ENCODE measurements around the gene RELN.

RELN gene

DNA sequence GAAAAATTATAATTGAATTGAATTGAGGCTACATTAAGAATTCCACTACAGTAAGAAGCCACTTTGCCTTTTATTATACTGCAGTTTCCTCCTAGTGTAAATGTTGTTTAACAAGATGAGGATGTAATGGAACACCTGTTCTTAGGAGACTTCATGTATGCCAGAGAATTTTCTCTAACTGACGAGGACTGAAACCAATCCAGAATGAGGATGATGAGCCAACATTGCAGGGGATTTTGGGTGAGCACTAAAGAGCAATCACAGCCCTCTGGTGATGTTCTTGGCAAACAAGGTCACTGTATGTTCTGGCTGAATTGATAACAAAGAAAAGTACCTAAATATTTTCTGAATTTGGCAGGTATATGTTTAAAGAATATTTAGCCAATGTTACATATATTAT lies 60.9 kb downstream of the RELN start:
- Histone ChIP-seq H3K4me1 (ENCODE audit: control insufficient read depth in 2 of 2, insufficient read depth in 2 of 2, low read length in 2 of 2) (no peaks in the 10 kb centered on the region), H3K27ac (ENCODE audit: low read depth in 2 of 2, low read length in 2 of 2) (no peak overlapping the region), H3K9me3 (ENCODE audit: control insufficient read depth in 2 of 2, low read length in 2 of 2) (no peaks in the 10 kb centered on the region), H3K9ac (ENCODE audit: low read depth in 1 of 2, low read length in 2 of 2) (no peak overlapping the region), H3K4me3 (ENCODE audit: low read length in 2 of 2) (no peak overlapping the region), H3K36me3 (ENCODE audit: control insufficient read depth in 2 of 2, insufficient read depth in 2 of 2, low read length in 2 of 2) (no peaks in the 10 kb centered on the region), H3K27me3 (ENCODE audit: control insufficient read depth in 2 of 2, insufficient read depth in 2 of 2, low read length in 2 of 2) (no peaks in the 10 kb centered on the region)

- Histone ChIP-seq H3K27me3 (ENCODE audit: control insufficient read depth in 2 of 2, insufficient read depth in 2 of 2, low read length in 2 of 2) (no peaks in the 10 kb centered on the region), H3K27ac (ENCODE audit: low read depth in 2 of 2, low read length in 2 of 2) (no peak overlapping the region), H3K4me1 (ENCODE audit: control insufficient read depth in 2 of 2, insufficient read depth in 2 of 2, low read length in 2 of 2) (no peaks in the 10 kb centered on the region)
Measured at GRCh38 chr7:103924184-103924583, 65.3 kb downstream of the RELN start.

GRCh38 chr7:103922407-103922806 lies 67.1 kb downstream of the RELN start:
- Histone ChIP-seq H3K9me3 (ENCODE audit: control insufficient read depth in 2 of 2, low read length in 2 of 2) (no peaks in the 10 kb centered on the region), H3K36me3 (ENCODE audit: control insufficient read depth in 2 of 2, insufficient read depth in 2 of 2, low read length in 2 of 2) (no peaks in the 10 kb centered on the region), H3K27ac (ENCODE audit: low read depth in 2 of 2, low read length in 2 of 2) (no peak overlapping the region), H3K4me3 (ENCODE audit: low read length in 2 of 2) (no peak overlapping the region), H3K4me1 (ENCODE audit: control insufficient read depth in 2 of 2, insufficient read depth in 2 of 2, low read length in 2 of 2) (no peaks in the 10 kb centered on the region), H3K9ac (ENCODE audit: low read depth in 1 of 2, low read length in 2 of 2) (no peak overlapping the region), H3K27me3 (ENCODE audit: control insufficient read depth in 2 of 2, insufficient read depth in 2 of 2, low read length in 2 of 2) (no peaks in the 10 kb centered on the region)

More at GRCh38 chr7:103924184-103924583, 65.3 kb downstream of the RELN start:
- Histone ChIP-seq H3K9ac (ENCODE audit: low read depth in 1 of 2, low read length in 2 of 2) (no peak overlapping the region), H3K36me3 (ENCODE audit: control insufficient read depth in 2 of 2, insufficient read depth in 2 of 2, low read length in 2 of 2) (no peaks in the 10 kb centered on the region), H3K9me3 (ENCODE audit: control insufficient read depth in 2 of 2, low read length in 2 of 2) (no peaks in the 10 kb centered on the region), H3K4me3 (ENCODE audit: low read length in 2 of 2) (no peak overlapping the region)

DNA sequence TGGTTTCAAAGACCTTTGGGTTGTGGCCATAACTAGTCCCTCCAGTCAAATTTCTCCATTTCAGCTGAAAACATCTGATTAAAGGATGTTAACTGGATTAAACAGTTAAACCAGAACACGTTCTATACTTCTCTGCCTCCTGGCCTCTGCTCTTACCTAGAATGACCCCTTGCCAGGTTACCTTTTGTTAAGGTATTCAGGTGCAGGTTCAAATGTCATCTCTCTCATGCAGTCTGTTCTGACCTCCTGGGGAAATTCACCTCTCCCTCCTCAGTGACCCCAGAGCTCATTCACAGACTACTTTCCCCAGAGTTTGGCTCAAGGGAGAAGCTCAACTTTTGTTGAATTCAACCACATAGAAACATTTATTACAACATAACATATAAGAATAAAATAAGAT lies 67.8 kb downstream of the RELN start:
- Histone ChIP-seq H3K9me3 (ENCODE audit: control insufficient read depth in 2 of 2, low read length in 2 of 2) (no peaks in the 10 kb centered on the region), H3K27me3 (ENCODE audit: control insufficient read depth in 2 of 2, insufficient read depth in 2 of 2, low read length in 2 of 2) (no peaks in the 10 kb centered on the region), H3K4me1 (ENCODE audit: control insufficient read depth in 2 of 2, insufficient read depth in 2 of 2, low read length in 2 of 2) (no peaks in the 10 kb centered on the region), H3K27ac (ENCODE audit: low read depth in 2 of 2, low read length in 2 of 2) (no peak overlapping the region), H3K4me3 (ENCODE audit: low read length in 2 of 2) (no peak overlapping the region), H3K9ac (ENCODE audit: low read depth in 1 of 2, low read length in 2 of 2) (no peak overlapping the region), H3K36me3 (ENCODE audit: control insufficient read depth in 2 of 2, insufficient read depth in 2 of 2, low read length in 2 of 2) (no peaks in the 10 kb centered on the region)

DNA sequence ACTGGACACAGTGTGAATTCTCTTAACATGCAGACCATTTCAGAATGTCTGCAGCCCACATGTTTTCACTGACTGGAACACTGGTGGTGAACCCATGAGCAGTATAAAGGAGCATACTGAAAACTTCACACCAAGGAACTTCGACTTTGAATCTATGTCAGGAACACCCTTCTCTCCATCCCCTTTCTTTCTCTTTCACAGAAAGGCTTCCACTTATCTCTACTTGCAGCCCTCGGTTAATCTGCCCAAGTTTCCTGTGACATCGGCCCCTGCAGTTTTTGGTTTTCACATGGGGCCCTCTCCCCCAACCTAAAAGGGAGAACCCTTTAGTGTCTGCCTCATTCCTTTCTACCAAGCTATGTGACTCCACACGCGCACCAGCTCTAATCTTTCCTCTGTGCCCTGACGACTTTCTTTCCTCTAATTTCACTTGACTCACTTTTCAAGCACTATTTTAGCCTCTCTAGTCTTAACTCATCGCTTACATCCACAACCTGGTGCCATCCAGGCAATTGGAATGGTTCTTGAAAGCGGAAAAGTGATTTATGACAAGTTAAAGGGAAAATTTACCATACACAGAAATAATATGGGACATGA lies 70.1 kb downstream of the RELN start:
- no peak overlapping the region for H3K27ac ChIP-seq (ENCODE audit: low read depth in 2 of 2, low read length in 2 of 2)
- no peak overlapping the region for H3K4me3 ChIP-seq (ENCODE audit: low read length in 2 of 2)
- H3K36me3 ChIP-seq (ENCODE audit: control insufficient read depth in 2 of 2, insufficient read depth in 2 of 2, low read length in 2 of 2) = no peaks in the 10 kb centered on the region
- H3K27me3 ChIP-seq (ENCODE audit: control insufficient read depth in 2 of 2, insufficient read depth in 2 of 2, low read length in 2 of 2) = no peaks in the 10 kb centered on the region
- H3K9ac ChIP-seq (ENCODE audit: low read depth in 1 of 2, low read length in 2 of 2) = no peak overlapping the region
- no peaks in the 10 kb centered on the region for H3K4me1 ChIP-seq (ENCODE audit: control insufficient read depth in 2 of 2, insufficient read depth in 2 of 2, low read length in 2 of 2)
- H3K9me3 ChIP-seq (ENCODE audit: control insufficient read depth in 2 of 2, low read length in 2 of 2) = no peaks in the 10 kb centered on the region

DNA sequence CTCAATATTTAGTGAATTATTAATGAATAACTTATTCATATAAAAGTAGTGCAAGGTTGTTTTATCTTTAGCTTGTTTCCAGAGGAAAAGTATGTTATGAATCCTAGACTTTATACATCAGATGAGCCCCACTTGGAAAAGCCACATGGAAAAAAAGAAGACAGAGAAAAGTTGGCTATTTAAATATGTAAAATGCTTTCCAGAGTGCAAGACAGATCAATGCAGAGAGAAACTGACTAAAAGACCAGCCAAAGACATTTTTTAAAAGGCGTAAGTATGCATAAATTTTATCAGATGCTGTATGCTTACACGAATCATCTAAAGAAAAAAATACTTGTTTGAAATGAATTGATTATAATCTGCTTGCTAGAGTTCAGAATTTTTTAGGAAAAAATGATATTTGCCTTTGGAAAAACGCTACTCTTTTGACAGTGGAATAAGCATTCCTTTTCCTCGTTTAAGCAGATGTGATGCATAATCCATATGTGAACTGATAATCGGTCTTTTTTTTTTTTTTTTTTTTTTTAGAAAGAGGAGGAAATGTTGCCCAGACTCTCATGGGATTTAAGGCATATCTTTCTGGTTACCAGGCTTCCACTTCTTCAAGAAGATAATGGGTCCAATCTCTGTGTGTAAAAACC lies 70.7 kb downstream of the RELN start:
- Histone ChIP-seq H3K9ac (ENCODE audit: low read depth in 1 of 2, low read length in 2 of 2) (no peak overlapping the region), H3K4me3 (ENCODE audit: low read length in 2 of 2) (no peak overlapping the region), H3K36me3 (ENCODE audit: control insufficient read depth in 2 of 2, insufficient read depth in 2 of 2, low read length in 2 of 2) (no peaks in the 10 kb centered on the region), H3K27me3 (ENCODE audit: control insufficient read depth in 2 of 2, insufficient read depth in 2 of 2, low read length in 2 of 2) (no peaks in the 10 kb centered on the region), H3K4me1 (ENCODE audit: control insufficient read depth in 2 of 2, insufficient read depth in 2 of 2, low read length in 2 of 2) (no peaks in the 10 kb centered on the region), H3K27ac (ENCODE audit: low read depth in 2 of 2, low read length in 2 of 2) (no peak overlapping the region), H3K9me3 (ENCODE audit: control insufficient read depth in 2 of 2, low read length in 2 of 2) (no peaks in the 10 kb centered on the region)

DNA sequence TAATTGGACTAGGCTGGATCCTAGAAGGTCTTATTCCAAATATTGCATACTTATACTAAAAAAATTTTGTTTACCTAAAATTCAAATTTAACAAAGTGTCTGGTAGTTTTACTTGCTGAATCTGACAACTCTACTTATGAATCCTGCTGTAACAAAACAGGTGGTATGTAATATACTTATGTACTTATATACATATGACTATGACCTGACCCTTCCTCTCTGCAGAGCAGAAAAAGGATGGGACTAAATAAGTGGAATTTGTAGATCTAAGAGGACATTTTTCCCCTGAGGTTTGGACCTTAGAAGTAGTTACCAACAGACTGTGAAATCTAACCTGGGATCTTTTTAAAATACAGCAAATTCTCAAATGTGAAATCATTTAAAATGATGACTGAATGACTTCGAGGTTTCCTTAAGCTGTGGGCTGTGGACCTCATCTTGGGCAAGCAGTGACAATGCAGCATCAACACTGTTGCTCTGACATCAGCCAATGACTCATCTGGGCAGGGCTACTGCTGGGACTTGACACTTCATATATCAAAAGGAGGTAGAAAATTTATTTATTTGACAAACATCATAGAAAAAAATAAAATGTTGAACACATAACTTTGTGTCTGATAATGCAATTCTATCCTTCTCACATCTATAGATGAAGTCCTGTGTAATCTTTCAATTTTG lies 73.6 kb downstream of the RELN start:
- no peaks in the 10 kb centered on the region for H3K4me1 ChIP-seq (ENCODE audit: control insufficient read depth in 2 of 2, insufficient read depth in 2 of 2, low read length in 2 of 2)
- no peak overlapping the region for H3K27ac ChIP-seq (ENCODE audit: low read depth in 2 of 2, low read length in 2 of 2)
- H3K9me3 ChIP-seq (ENCODE audit: control insufficient read depth in 2 of 2, low read length in 2 of 2) = no peaks in the 10 kb centered on the region
- no peaks in the 10 kb centered on the region for H3K36me3 ChIP-seq (ENCODE audit: control insufficient read depth in 2 of 2, insufficient read depth in 2 of 2, low read length in 2 of 2)
- H3K9ac ChIP-seq (ENCODE audit: low read depth in 1 of 2, low read length in 2 of 2) = no peak overlapping the region
- no peak overlapping the region for H3K4me3 ChIP-seq (ENCODE audit: low read length in 2 of 2)
- H3K27me3 ChIP-seq (ENCODE audit: control insufficient read depth in 2 of 2, insufficient read depth in 2 of 2, low read length in 2 of 2) = no peaks in the 10 kb centered on the region

DNA sequence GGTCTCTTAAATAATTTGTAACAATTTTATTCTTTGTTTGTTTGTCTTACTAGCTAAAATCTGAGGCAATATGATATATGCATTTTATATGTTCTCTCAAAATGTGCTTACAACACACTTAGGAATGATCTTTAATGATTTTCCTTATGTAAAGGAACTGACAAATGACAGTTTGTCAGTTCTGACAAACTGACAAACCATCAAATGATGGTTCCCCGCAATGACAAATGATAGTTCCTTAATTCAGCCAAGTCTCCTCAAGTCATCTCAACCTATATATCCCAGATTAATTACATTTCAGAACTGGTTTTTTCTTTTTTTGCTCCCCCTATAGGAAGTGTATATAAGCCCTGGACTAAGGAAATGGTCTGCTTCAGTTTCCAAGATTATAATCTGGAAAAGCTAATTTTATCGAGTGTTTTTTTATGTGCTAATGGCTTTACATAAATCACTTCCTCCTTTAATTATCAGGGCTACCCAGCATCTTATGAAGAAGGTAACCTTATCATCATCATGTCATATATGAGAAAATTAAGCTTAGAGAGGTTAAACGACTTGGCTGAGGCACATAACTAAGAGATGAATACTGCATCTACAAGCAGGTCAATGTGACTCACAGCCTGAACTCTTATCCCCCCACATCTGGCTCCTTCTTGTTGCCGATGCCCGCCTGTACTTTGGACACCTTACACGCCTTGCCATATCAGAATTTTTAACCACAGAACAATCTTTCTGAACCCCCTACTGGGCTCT lies 75.1 kb downstream of the RELN start:
- H3K36me3 ChIP-seq (ENCODE audit: control insufficient read depth in 2 of 2, insufficient read depth in 2 of 2, low read length in 2 of 2) = no peaks in the 10 kb centered on the region
- no peak overlapping the region for H3K27ac ChIP-seq (ENCODE audit: low read depth in 2 of 2, low read length in 2 of 2)
- H3K4me1 ChIP-seq (ENCODE audit: control insufficient read depth in 2 of 2, insufficient read depth in 2 of 2, low read length in 2 of 2) = no peaks in the 10 kb centered on the region
- H3K9me3 ChIP-seq (ENCODE audit: control insufficient read depth in 2 of 2, low read length in 2 of 2) = no peaks in the 10 kb centered on the region
- no peak overlapping the region for H3K4me3 ChIP-seq (ENCODE audit: low read length in 2 of 2)
- no peak overlapping the region for H3K9ac ChIP-seq (ENCODE audit: low read depth in 1 of 2, low read length in 2 of 2)
- no peaks in the 10 kb centered on the region for H3K27me3 ChIP-seq (ENCODE audit: control insufficient read depth in 2 of 2, insufficient read depth in 2 of 2, low read length in 2 of 2)

GRCh38 chr7:103912891-103913605 lies 76.4 kb downstream of the RELN start:
- no peaks in the 10 kb centered on the region for H3K27me3 ChIP-seq (ENCODE audit: control insufficient read depth in 2 of 2, insufficient read depth in 2 of 2, low read length in 2 of 2)
- H3K9ac ChIP-seq (ENCODE audit: low read depth in 1 of 2, low read length in 2 of 2) = no peak overlapping the region
- no peak overlapping the region for H3K27ac ChIP-seq (ENCODE audit: low read depth in 2 of 2, low read length in 2 of 2)
- H3K4me1 ChIP-seq (ENCODE audit: control insufficient read depth in 2 of 2, insufficient read depth in 2 of 2, low read length in 2 of 2) = no peaks in the 10 kb centered on the region
- no peak overlapping the region for H3K4me3 ChIP-seq (ENCODE audit: low read length in 2 of 2)
- H3K36me3 ChIP-seq (ENCODE audit: control insufficient read depth in 2 of 2, insufficient read depth in 2 of 2, low read length in 2 of 2) = no peaks in the 10 kb centered on the region
- H3K9me3 ChIP-seq (ENCODE audit: control insufficient read depth in 2 of 2, low read length in 2 of 2) = no peaks in the 10 kb centered on the region

All from mucosa of rectum (tissue), 2 donors.